Stimulated activated CD4-positive, alpha-beta T cell treated with anti-CD3 and anti-CD28 coated beads, TNF-alpha, amount 100 ng/mL, for 1 hour (primary cell): ENCODE results near the gene CDC37L1.

Source experiments
- DNase-seq, 3 donors: peaks; one replicate each; pipeline ENCODE4 v3.0.0-alpha.2; 2020; ENCODE audit warnings: low read depth in 3 of 3, low spot score in 1 of 3

CDC37L1 gene

GRCh38 chr9:4668604-4669003 lies 10.8 kb upstream of the CDC37L1 start:
- DNase-seq = no peak

GRCh38 chr9:4669890-4670289 lies 9.5 kb upstream of the CDC37L1 start:
- DNase-seq = no peak

GRCh38 chr9:4670591-4670990 lies 8.8 kb upstream of the CDC37L1 start:
- DNase-seq = no peak

- DNase-seq = no peak
Measured at GRCh38 chr9:4671737-4672136, 7.6 kb upstream of the CDC37L1 start.

GRCh38 chr9:4674783-4675182 lies 4.6 kb upstream of the CDC37L1 start:
- DNase-seq = no peak

GRCh38 chr9:4677392-4677791 lies 2.0 kb upstream of the CDC37L1 start:
- no peak for DNase-seq

GRCh38 chr9:4678679-4679267 lies 596 bp upstream of the CDC37L1 start:
- no peak for DNase-seq

- DNase-seq = no peak
Measured at GRCh38 chr9:4680173-4680525, 780 bp downstream of the CDC37L1 start.

GRCh38 chr9:4680750-4681149 lies 1.4 kb downstream of the CDC37L1 start:
- DNase-seq = no peak

- DNase-seq = no peak
Measured at GRCh38 chr9:4684820-4685219, 5.5 kb downstream of the CDC37L1 start.

- DNase-seq = no peak
Measured at GRCh38 chr9:4686112-4686511, 6.7 kb downstream of the CDC37L1 start.

GRCh38 chr9:4686584-4686983 lies 7.2 kb downstream of the CDC37L1 start:
- no peak for DNase-seq

- DNase-seq = no peak
Measured at GRCh38 chr9:4689021-4689420, 9.7 kb downstream of the CDC37L1 start.

- DNase-seq = no peak
Measured at GRCh38 chr9:4689687-4690104, 10.3 kb downstream of the CDC37L1 start.

- DNase-seq = no peak
Measured at GRCh38 chr9:4690144-4690543, 10.8 kb downstream of the CDC37L1 start.

- DNase-seq = no peak
Measured at GRCh38 chr9:4691795-4692194, 12.4 kb downstream of the CDC37L1 start.

GRCh38 chr9:4700091-4700490 lies 20.7 kb downstream of the CDC37L1 start:
- no peak for DNase-seq

- DNase-seq = no peak
Measured at GRCh38 chr9:4700932-4701331, 21.6 kb downstream of the CDC37L1 start.

- DNase-seq = no peak
Measured at GRCh38 chr9:4701526-4701925, 22.2 kb downstream of the CDC37L1 start.

GRCh38 chr9:4704129-4704528 lies 24.8 kb downstream of the CDC37L1 start:
- DNase-seq = no peak

GRCh38 chr9:4706021-4706420 lies 26.7 kb downstream of the CDC37L1 start:
- DNase-seq = no peak

GRCh38 chr9:4706971-4707622 lies 27.7 kb downstream of the CDC37L1 start:
- no peak for DNase-seq

- no peak for DNase-seq
Measured at GRCh38 chr9:4709380-4709779, 30.0 kb downstream of the CDC37L1 start.
